Panc1 (cell line): Measurements from ENCODE around the gene SPATA31C1. TPM values are rescaled to one million over a fixed set of nuclear protein-coding genes. Genes with fewer than 3 reads are reported as not detected.
"Not testable (repeated sequence)": the region's sequence is repeated elsewhere in the genome, so short reads cannot be mapped to it uniquely, and the experiment has no call there.

Experiments used
- ATAC-seq: fragments of 200-7000 bp; cut with Tn5 transposase; 2 replicates; pipeline ENCODE4 v1.9.1; 2020; ENCODE audit warnings: mild to moderate bottlenecking, moderate library complexity
- BruUV-seq: library from RNA; stranded (reverse); fragments of 400-500 nt; replicated peaks from 2 replicates; lab custom pipeline; 2021; lab: Mats Ljungman, UMichigan
- CTCF ChIA-PET: fragments of 300-600 bp; sonication (Branson Sonifier 250); formaldehyde crosslinking; loops from one replicate; lab custom pipeline; 2022; ENCODE audit warnings: antibody characterized with exemption; lab: Charles Lee
- POLR2A ChIA-PET: fragments of 300-600 bp; sonication (Branson Sonifier 250); formaldehyde crosslinking; loops from one replicate; lab custom pipeline; 2022; ENCODE audit warnings: antibody characterized with exemption; lab: Charles Lee
- DNase-seq: peaks from one replicate; pipeline ENCODE4 v3.0.0-alpha.2; 2010; ENCODE audit warnings: low read depth, low spot score
- H3K27ac ChIP-seq: 2 replicates; pipeline ENCODE4 v1.5.1; 2011; ENCODE audit warnings: mild to moderate bottlenecking, low read length, inconsistent platforms
- H3K27me3 ChIP-seq: fragments of 200-500 bp; sonication (Bioruptor generic); 2 replicates; pipeline ENCODE4 v1.6.0; 2014; ENCODE audit warnings: low read length, inconsistent platforms; ENCODE audit not compliant: control insufficient read depth, insufficient read depth
- H3K36me3 ChIP-seq: fragments of 200-500 bp; sonication (Bioruptor generic); 2 replicates; pipeline ENCODE4 v1.5.1; 2014; ENCODE audit warnings: inconsistent platforms, mild to moderate bottlenecking, low read length, moderate library complexity; ENCODE audit not compliant: control insufficient read depth, insufficient read depth
- H3K4me1 ChIP-seq: 2 replicates; pipeline ENCODE4 v1.5.1; 2011; ENCODE audit warnings: inconsistent platforms, mild to moderate bottlenecking, low read length, moderate library complexity; ENCODE audit not compliant: control insufficient read depth, insufficient read depth
- H3K4me3 ChIP-seq, 2 experiments: 2 replicates each; pipeline ENCODE4 v1.5.1; 2011 to 2012; ENCODE audit warnings: low read depth in 2 of 2, low read length in 2 of 2, mild to moderate bottlenecking in 2 of 2, inconsistent platforms in 1 of 2, moderate library complexity in 1 of 2
- H3K9me3 ChIP-seq: fragments of 200-500 bp; sonication (Bioruptor generic); 2 replicates; pipeline ENCODE4 v1.5.1; 2014; ENCODE audit warnings: low read depth, mild to moderate bottlenecking, inconsistent platforms, low read length, moderate library complexity; ENCODE audit not compliant: control insufficient read depth, insufficient read depth
- POLR2AphosphoS5 ChIP-seq: IDR thresholded peaks from 2 replicates; pipeline ENCODE4 v1.6.1; 2012; ENCODE audit warnings: mild to moderate bottlenecking, low read depth, low read length, moderate library complexity
- SIN3A ChIP-seq: IDR thresholded peaks from 2 replicates; pipeline ENCODE4 v1.6.1; 2012; ENCODE audit warnings: low read depth, mild to moderate bottlenecking, low read length, moderate library complexity, borderline replicate concordance; ENCODE audit not compliant: insufficient read depth
- TCF7L2 ChIP-seq: IDR thresholded peaks from 2 replicates; pipeline ENCODE4 v1.6.1; 2011; ENCODE audit warnings: mild to moderate bottlenecking, low read depth, low read length, inconsistent platforms
- in situ Hi-C: cut with HindIII; loops from 2 replicates; pipeline ENCODE4 v1.10.0; 2016; ENCODE audit warnings: low sequenced_read_pairs, low pct_unique_long_range_greater_than_20kb
- intact Hi-C: fragments of 100-400 bp; cut with micrococcal nuclease; formaldehyde crosslinking; loops from one replicate; pipeline ENCODE4 v1.10.0; 2022; ENCODE audit not compliant: unreplicated experiment
- total RNA-seq: library from RNA; stranded (reverse); gene quantifications from one replicate; pipeline ENCODE4 v1.2.1, GENCODE V29; 2021; ENCODE audit not compliant: unreplicated experiment
- TF ChIP-seq, protein P1 (sequence below), 2 experiments: IDR thresholded peaks; 2 replicates each; pipeline ENCODE4 v1.6.1; 2011 to 2012; ENCODE audit warnings: low read depth in 2 of 2, control low read depth in 1 of 2, low read length in 1 of 2, mild to moderate bottlenecking in 1 of 2, moderate library complexity in 1 of 2; ENCODE audit not compliant: insufficient read depth in 1 of 2

The SPATA31C1 gene
- total RNA-seq, 1 experiment from 2014 or later, result not detected

DNA sequence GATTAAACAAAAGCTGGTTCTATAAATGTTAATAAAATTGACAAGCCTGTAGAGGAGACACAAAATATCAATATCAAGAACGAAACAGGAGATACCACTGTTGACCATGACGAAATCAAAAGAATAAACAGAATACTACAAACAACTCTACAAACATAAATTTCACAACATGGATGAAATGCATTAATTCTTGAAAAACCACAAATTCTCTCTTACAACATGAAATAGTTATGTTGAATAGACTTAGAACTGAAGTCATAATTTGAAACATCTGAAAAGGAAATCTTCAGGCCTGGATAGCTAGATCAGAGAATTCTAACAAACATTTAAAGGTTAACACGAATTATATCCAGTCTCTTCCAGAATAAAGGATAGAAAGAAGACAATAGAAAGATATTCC lies 6.9 kb upstream of the SPATA31C1 start:
- CTCF ChIA-PET, result no interaction called here
- intact Hi-C loops (no loop called here), in situ Hi-C loops (no loop called here)
- Histone ChIP-seq H3K27me3 (no peaks in the 10 kb centered on the region), H3K9me3 (no peaks in the 10 kb centered on the region), H3K4me1 (no peaks in the 10 kb centered on the region), H3K36me3 (no peaks in the 10 kb centered on the region), H3K4me3 (no peak overlapping the region), H3K27ac (no peak overlapping the region)
- BruUV-seq, result no TSS peak
- no peak for DNase-seq
- ATAC-seq, result no peak
- POLR2A ChIA-PET, result no interaction called here
- TF ChIP-seq POLR2AphosphoS5, result no peak
- no peak for TF ChIP-seq TCF7L2
- no peak for TF ChIP-seq SIN3A
- TF ChIP-seq, protein P1, sequence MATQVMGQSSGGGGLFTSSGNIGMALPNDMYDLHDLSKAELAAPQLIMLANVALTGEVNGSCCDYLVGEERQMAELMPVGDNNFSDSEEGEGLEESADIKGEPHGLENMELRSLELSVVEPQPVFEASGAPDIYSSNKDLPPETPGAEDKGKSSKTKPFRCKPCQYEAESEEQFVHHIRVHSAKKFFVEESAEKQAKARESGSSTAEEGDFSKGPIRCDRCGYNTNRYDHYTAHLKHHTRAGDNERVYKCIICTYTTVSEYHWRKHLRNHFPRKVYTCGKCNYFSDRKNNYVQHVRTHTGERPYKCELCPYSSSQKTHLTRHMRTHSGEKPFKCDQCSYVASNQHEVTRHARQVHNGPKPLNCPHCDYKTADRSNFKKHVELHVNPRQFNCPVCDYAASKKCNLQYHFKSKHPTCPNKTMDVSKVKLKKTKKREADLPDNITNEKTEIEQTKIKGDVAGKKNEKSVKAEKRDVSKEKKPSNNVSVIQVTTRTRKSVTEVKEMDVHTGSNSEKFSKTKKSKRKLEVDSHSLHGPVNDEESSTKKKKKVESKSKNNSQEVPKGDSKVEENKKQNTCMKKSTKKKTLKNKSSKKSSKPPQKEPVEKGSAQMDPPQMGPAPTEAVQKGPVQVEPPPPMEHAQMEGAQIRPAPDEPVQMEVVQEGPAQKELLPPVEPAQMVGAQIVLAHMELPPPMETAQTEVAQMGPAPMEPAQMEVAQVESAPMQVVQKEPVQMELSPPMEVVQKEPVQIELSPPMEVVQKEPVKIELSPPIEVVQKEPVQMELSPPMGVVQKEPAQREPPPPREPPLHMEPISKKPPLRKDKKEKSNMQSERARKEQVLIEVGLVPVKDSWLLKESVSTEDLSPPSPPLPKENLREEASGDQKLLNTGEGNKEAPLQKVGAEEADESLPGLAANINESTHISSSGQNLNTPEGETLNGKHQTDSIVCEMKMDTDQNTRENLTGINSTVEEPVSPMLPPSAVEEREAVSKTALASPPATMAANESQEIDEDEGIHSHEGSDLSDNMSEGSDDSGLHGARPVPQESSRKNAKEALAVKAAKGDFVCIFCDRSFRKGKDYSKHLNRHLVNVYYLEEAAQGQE (IDR thresholded peaks at IDR 0.05; ENCODE audit: insufficient read depth in 1 of 2, low read depth in 2 of 2, low read length in 1 of 2), result no peak

DNA sequence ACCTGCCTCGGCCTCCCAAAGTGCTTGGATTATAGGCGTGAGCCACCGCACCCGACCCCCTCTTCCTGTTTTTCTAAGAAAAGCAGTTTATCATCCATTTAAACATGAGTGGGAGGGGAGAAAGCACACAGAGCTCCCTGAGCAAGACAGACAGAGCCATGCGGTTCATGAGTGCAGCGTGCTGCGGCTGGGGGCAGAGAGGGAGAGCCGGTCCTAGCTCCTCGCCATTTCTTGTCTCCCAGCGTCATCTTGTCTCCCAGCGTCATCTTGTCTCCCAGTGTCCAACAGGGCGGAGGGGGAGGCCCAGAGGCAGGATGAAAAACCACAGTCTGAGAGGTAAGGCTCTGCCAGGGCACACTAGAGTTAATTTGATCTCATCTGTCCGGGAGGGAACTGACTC lies 1.3 kb downstream of the SPATA31C1 start:
- in situ Hi-C loops, H3K9me3 ChIP-seq, H3K27ac ChIP-seq, ATAC-seq, DNase-seq, intact Hi-C loops, CTCF ChIA-PET, H3K4me1 ChIP-seq, H3K27me3 ChIP-seq, H3K4me3 ChIP-seq, H3K36me3 ChIP-seq, BruUV-seq, POLR2A ChIA-PET: not testable (repeated sequence)

DNA sequence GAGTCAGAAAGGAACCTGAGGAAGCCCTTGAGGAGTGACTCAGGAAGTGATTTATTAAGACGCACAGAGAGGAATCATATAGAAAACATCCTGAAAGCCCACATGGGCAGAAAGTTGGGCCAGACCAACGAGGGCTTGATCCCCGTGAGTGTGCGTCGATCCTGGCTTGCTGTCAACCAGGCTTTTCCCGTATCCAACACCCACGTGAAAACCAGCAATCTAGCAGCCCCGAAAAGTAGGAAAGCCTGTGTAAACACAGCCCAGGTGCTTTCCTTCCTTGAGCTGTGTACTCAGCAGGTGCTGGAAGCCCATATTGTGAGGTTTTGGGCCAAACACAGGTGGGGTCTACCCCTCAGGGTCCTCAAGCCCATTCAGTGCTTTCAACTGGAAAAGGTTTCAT lies 3.8 kb downstream of the SPATA31C1 start:
- BruUV-seq, CTCF ChIA-PET, in situ Hi-C loops, DNase-seq, H3K27me3 ChIP-seq, ATAC-seq, POLR2A ChIA-PET, H3K4me1 ChIP-seq, H3K9me3 ChIP-seq, H3K36me3 ChIP-seq, intact Hi-C loops, H3K4me3 ChIP-seq, H3K27ac ChIP-seq: not testable (repeated sequence)

DNA sequence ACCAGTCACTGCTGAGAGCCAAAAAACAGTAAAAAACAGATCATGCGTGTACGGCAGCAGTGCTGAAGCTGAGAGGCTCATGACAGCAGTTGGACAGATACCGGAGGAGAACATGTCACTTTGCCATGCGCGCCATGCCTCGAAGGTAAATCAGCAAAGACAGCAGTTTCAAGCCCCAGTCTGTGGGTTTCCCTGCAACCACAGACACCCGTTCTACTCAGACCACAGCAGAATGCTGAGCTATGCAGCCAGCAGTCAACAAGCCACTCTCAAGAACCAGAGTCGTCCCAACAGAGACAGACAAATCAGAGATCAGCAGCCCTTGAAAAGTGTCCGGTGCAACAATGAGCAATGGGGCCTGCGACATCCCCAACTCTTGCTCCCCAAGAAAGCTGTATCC lies 5.2 kb downstream of the SPATA31C1 start:
- H3K27me3 ChIP-seq, CTCF ChIA-PET, H3K9me3 ChIP-seq, H3K4me3 ChIP-seq, H3K4me1 ChIP-seq, DNase-seq, ATAC-seq, POLR2A ChIA-PET, H3K27ac ChIP-seq, intact Hi-C loops, BruUV-seq, in situ Hi-C loops, H3K36me3 ChIP-seq: not testable (repeated sequence)

DNA sequence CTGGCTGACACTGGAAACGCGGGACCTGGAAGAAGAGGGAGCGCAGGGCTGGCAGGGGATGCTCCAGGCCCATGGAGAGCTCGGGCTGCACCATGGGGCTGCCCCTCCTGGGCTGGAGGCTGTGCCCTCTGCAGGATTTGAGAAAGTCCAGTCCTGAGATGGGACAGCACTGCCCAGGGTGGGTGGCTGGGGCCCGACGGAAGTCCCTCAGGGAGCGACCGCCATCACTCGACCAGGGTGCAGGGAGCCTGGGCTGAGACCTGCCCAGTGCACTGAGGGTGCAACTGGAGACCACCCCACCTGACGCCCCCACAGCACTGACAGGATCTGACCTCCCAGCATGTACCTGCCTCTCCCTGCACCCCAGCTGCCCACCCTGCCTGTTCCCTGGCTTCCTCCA lies 7.1 kb downstream of the SPATA31C1 start:
- POLR2A ChIA-PET, H3K27ac ChIP-seq, in situ Hi-C loops, BruUV-seq, ATAC-seq, CTCF ChIA-PET, DNase-seq, H3K36me3 ChIP-seq, intact Hi-C loops, H3K27me3 ChIP-seq, H3K9me3 ChIP-seq, H3K4me1 ChIP-seq, H3K4me3 ChIP-seq: not testable (repeated sequence)

DNA sequence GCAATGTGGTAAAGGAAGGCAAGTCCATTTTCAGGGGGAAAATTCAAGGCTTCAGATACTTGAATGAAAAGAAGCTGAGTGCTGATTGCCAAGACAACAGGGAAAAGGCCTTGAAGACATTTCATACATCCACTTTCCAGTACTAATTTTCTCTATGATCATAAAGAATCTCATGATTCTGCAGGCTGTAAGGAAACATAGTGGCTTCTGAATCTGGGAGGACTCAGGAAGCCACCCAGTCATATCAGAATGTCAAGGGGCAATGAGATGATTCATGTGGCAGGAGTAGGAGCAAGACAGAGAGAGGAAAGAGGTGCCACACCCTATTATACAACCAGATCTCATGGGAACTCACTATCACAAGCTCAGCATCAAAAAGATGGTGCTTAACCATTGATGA lies 11.4 kb downstream of the SPATA31C1 start:
- H3K4me3 ChIP-seq, H3K36me3 ChIP-seq, POLR2A ChIA-PET, in situ Hi-C loops, DNase-seq, H3K27ac ChIP-seq, H3K9me3 ChIP-seq, BruUV-seq, H3K4me1 ChIP-seq, CTCF ChIA-PET, intact Hi-C loops, ATAC-seq, H3K27me3 ChIP-seq: not testable (repeated sequence)
